ENCODE measurements around the gene C16orf90. TPM values are rescaled to one million over a fixed set of nuclear protein-coding genes. Genes with fewer than 3 reads are reported as not detected.

Gene C16orf90
- total RNA-seq, 1 experiment from 2014 or later: not detected

GRCh38 chr16:3459401-3460090, 35.7 kb downstream of the C16orf90 start:
- DNase-seq (ENCODE audit: low spot score): no peak
- BruUV-seq (replicated peaks): no TSS peak
- CTCF ChIA-PET: no interaction called here

GRCh38 chr16:3458852-3459361, 36.4 kb downstream of the C16orf90 start:
- ChIA-PET POLR2A (ENCODE audit: low non-redundant PET) (no interaction called here), CTCF (no interaction called here)
- Histone ChIP-seq H3K9me3 (ENCODE audit: low read depth, low read length, poor library complexity, severe bottlenecking) (no peaks in the 10 kb centered on the region), H3K4me3 (ENCODE audit: low read depth, low read length, poor library complexity, severe bottlenecking) (peak overlapping the region; percentile 87), H3K27me3 (replicated peaks; ENCODE audit: insufficient read depth, low read depth, low read length, poor library complexity) (no peaks in the 10 kb centered on the region), H3K4me1 (ENCODE audit: insufficient read depth, low read length, poor library complexity, severe bottlenecking) (peaks cover 35% of the 10 kb centered on the region), H3K27ac (ENCODE audit: low read depth, low read length, poor library complexity, severe bottlenecking) (peak overlapping the region; percentile 95), H3K36me3 (ENCODE audit: insufficient read depth, low read length, poor library complexity, severe bottlenecking) (no peaks in the 10 kb centered on the region)
- intact Hi-C loops (cut with micrococcal nuclease; ENCODE audit: unreplicated experiment): no loop called here
- TF ChIP-seq CTCF (conservative IDR thresholded peaks at IDR 0.05; ENCODE audit: low read depth, low read length) (no peak), EZH2 (IDR thresholded peaks at IDR 0.05; ENCODE audit: borderline replicate concordance, low read depth, low read length, poor library complexity, severe bottlenecking) (no peak)
- BruUV-seq (replicated peaks): no TSS peak
- no peak for DNase-seq (ENCODE audit: low spot score)

More at GRCh38 chr16:3459401-3460090, 35.7 kb downstream of the C16orf90 start:
- no peaks in the 10 kb centered on the region for H3K27me3 ChIP-seq (replicated peaks; ENCODE audit: insufficient read depth, low read depth, low read length, poor library complexity)
- TF ChIP-seq CTCF (conservative IDR thresholded peaks at IDR 0.05; ENCODE audit: low read depth, low read length) (no peak), EZH2 (IDR thresholded peaks at IDR 0.05; ENCODE audit: borderline replicate concordance, low read depth, low read length, poor library complexity, severe bottlenecking) (no peak)
- H3K4me1 ChIP-seq (ENCODE audit: insufficient read depth, low read length, poor library complexity, severe bottlenecking): peaks cover 35% of the 10 kb centered on the region
- no peak overlapping the region for H3K27ac ChIP-seq (ENCODE audit: low read depth, low read length, poor library complexity, severe bottlenecking)
- H3K9me3 ChIP-seq (ENCODE audit: low read depth, low read length, poor library complexity, severe bottlenecking): no peaks in the 10 kb centered on the region
- POLR2A ChIA-PET (ENCODE audit: low non-redundant PET): no interaction called here
- peak overlapping the region; percentile 87 for H3K4me3 ChIP-seq (ENCODE audit: low read depth, low read length, poor library complexity, severe bottlenecking)
- intact Hi-C loops (cut with micrococcal nuclease; ENCODE audit: unreplicated experiment): no loop called here
- H3K36me3 ChIP-seq (ENCODE audit: insufficient read depth, low read length, poor library complexity, severe bottlenecking): no peaks in the 10 kb centered on the region

GRCh38 chr16:3458278-3458851, 36.9 kb downstream of the C16orf90 start:
- no TSS peak for BruUV-seq (replicated peaks)
- TF ChIP-seq EZH2 (IDR thresholded peaks at IDR 0.05; ENCODE audit: borderline replicate concordance, low read depth, low read length, poor library complexity, severe bottlenecking): no peak
- TF ChIP-seq CTCF (conservative IDR thresholded peaks at IDR 0.05; ENCODE audit: low read depth, low read length): no peak

More at GRCh38 chr16:3458278-3458851, 36.9 kb downstream of the C16orf90 start:
- Histone ChIP-seq H3K9me3 (ENCODE audit: low read depth, low read length, poor library complexity, severe bottlenecking) (no peaks in the 10 kb centered on the region), H3K27me3 (replicated peaks; ENCODE audit: insufficient read depth, low read depth, low read length, poor library complexity) (no peaks in the 10 kb centered on the region), H3K36me3 (ENCODE audit: insufficient read depth, low read length, poor library complexity, severe bottlenecking) (no peaks in the 10 kb centered on the region), H3K4me1 (ENCODE audit: insufficient read depth, low read length, poor library complexity, severe bottlenecking) (peaks cover 35% of the 10 kb centered on the region), H3K4me3 (ENCODE audit: low read depth, low read length, poor library complexity, severe bottlenecking) (peak overlapping the region; percentile 87), H3K27ac (ENCODE audit: low read depth, low read length, poor library complexity, severe bottlenecking) (peak overlapping the region; percentile 95)
- POLR2A ChIA-PET (ENCODE audit: low non-redundant PET): no interaction called here
- no peak for DNase-seq (ENCODE audit: low spot score)
- CTCF ChIA-PET: no interaction called here
- intact Hi-C loops (cut with micrococcal nuclease; ENCODE audit: unreplicated experiment): no loop called here
